Measurements from ENCODE around the gene PLXNA4. TPM values are rescaled to one million over a fixed set of nuclear protein-coding genes. Genes with fewer than 3 reads are reported as not detected.

The PLXNA4 gene
- total RNA-seq, 4 donors from 2014 or later = 4.8 to 19.7 (median 10.7) TPM

GRCh38 chr7:132312531-132313055 lies 263.7 kb downstream of the PLXNA4 start:
- 70 to 79% methylated on average over 3 to 4 of the region's 4 CpGs for WGBS, 2 donors (ENCODE audit: low coverage in 1 of 2)
- no peak overlapping the region for H3K4me3 ChIP-seq

GRCh38 chr7:132311733-132312132 lies 264.5 kb downstream of the PLXNA4 start:
- Histone ChIP-seq H3K27ac (no peak overlapping the region), H3K4me3 (no peak overlapping the region), H3K27me3 (peaks cover 4% of the 10 kb centered on the region), H3K4me1 (no peaks in the 10 kb centered on the region), H3K36me3 (no peaks in the 10 kb centered on the region), H3K9me3 (no peaks in the 10 kb centered on the region)
- WGBS, 2 donors (ENCODE audit: low coverage in 1 of 2) = 40 to 86% methylated on average over 1 of the region's 2 CpGs
- no peak for ATAC-seq
- TF ChIP-seq EP300 (IDR thresholded peaks at IDR 0.05) (no peak), POLR2A (IDR thresholded peaks at IDR 0.05) (no peak), POLR2AphosphoS5 (IDR thresholded peaks at IDR 0.05) (no peak), CTCF (IDR thresholded peaks at IDR 0.05) (no peak)

More at GRCh38 chr7:132312531-132313055, 263.7 kb downstream of the PLXNA4 start:
- Histone ChIP-seq H3K36me3 (no peaks in the 10 kb centered on the region), H3K9me3 (no peaks in the 10 kb centered on the region), H3K27ac (no peak overlapping the region), H3K27me3 (peaks cover 4% of the 10 kb centered on the region), H3K4me1 (no peaks in the 10 kb centered on the region)
- ATAC-seq = no peak
- no peak for TF ChIP-seq CTCF (IDR thresholded peaks at IDR 0.05)
- TF ChIP-seq EP300 (IDR thresholded peaks at IDR 0.05) = no peak
- TF ChIP-seq POLR2A (IDR thresholded peaks at IDR 0.05) = no peak
- no peak for TF ChIP-seq POLR2AphosphoS5 (IDR thresholded peaks at IDR 0.05)

GRCh38 chr7:132309102-132309805 lies 267.0 kb downstream of the PLXNA4 start:
- TF ChIP-seq POLR2A (IDR thresholded peaks at IDR 0.05) = no peak
- no peak for TF ChIP-seq CTCF (IDR thresholded peaks at IDR 0.05)
- no peak for TF ChIP-seq EP300 (IDR thresholded peaks at IDR 0.05)
- no peak for TF ChIP-seq POLR2AphosphoS5 (IDR thresholded peaks at IDR 0.05)
- peaks cover 4% of the 10 kb centered on the region for H3K27me3 ChIP-seq
- no peak overlapping the region for H3K27ac ChIP-seq
- 55 to 62% methylated on average over 5 to 7 of the region's 9 CpGs for WGBS, 2 donors (ENCODE audit: low coverage in 1 of 2)
- H3K4me1 ChIP-seq = no peaks in the 10 kb centered on the region
- no peak overlapping the region for H3K4me3 ChIP-seq
- no peak for ATAC-seq
- no peaks in the 10 kb centered on the region for H3K36me3 ChIP-seq
- H3K9me3 ChIP-seq = no peaks in the 10 kb centered on the region

GRCh38 chr7:132307465-132307864 lies 268.8 kb downstream of the PLXNA4 start:
- no peaks in the 10 kb centered on the region for H3K9me3 ChIP-seq
- peaks cover 4% of the 10 kb centered on the region for H3K27me3 ChIP-seq
- 56 to 79% methylated on average over 5 to 6 of the region's 7 CpGs for WGBS, 2 donors (ENCODE audit: low coverage in 1 of 2)
- no peak overlapping the region for H3K4me3 ChIP-seq
- no peaks in the 10 kb centered on the region for H3K4me1 ChIP-seq
- no peak for TF ChIP-seq CTCF (IDR thresholded peaks at IDR 0.05)
- no peak overlapping the region for H3K27ac ChIP-seq
- ATAC-seq = no peak
- H3K36me3 ChIP-seq = no peaks in the 10 kb centered on the region

Data from gastroesophageal sphincter (tissue), 4 donors.